Body of pancreas (tissue), 4 donors: Measurements from ENCODE around the gene RIMS4. TPM values are rescaled to one million over a fixed set of nuclear protein-coding genes. Genes with fewer than 3 reads are reported as not detected.

Experiments used
- ATAC-seq: fragments of 150-250 bp; one replicate; pipeline ENCODE4 v1.9.1; 2016
- DNase-seq, 4 donors: peaks; one replicate each; pipeline ENCODE4 v3.0.0-alpha.2; 2019
- H3K27ac ChIP-seq, 4 donors: fragments of 200-600 bp; sonication (generic); 1 replicate in 3 of 4; 2 replicates in 1 of 4; pipeline versions ENCODE4 v1.5.1 to v1.6.1; 2016 to 2019; ENCODE audit warnings: mild to moderate bottlenecking in 1 of 4, mixed read lengths in 1 of 4, moderate library complexity in 1 of 4
- H3K27me3 ChIP-seq, 2 donors: fragments of 200-600 bp; sonication (generic); one replicate each; pipeline ENCODE4 v1.6.0; 2016; ENCODE audit warnings: mild to moderate bottlenecking in 1 of 2
- H3K36me3 ChIP-seq, 2 donors: fragments of 200-600 bp; sonication (generic); replicated peaks in 1 of 2; 2 replicates each; pipeline ENCODE4 v1.5.1; 2016; ENCODE audit warnings: low read depth in 2 of 2; ENCODE audit not compliant: insufficient read depth in 1 of 2
- H3K4me1 ChIP-seq: fragments of 200-600 bp; sonication (generic); one replicate; pipeline ENCODE4 v1.6.0; 2016
- H3K4me3 ChIP-seq, 2 donors: fragments of 200-600 bp; sonication (generic); 1 replicate in 1 of 2; 2 replicates in 1 of 2; pipeline ENCODE4 v1.5.1; 2016 to 2019
- H3K9me3 ChIP-seq, 3 donors: fragments of 200-600 bp; sonication (generic); 1 replicate in 2 of 3; 2 replicates in 1 of 3; pipeline ENCODE4 v1.5.1; 2016
- CTCF ChIP-seq, 7 experiments: fragments of 450-650 bp in 4 of 7; fragments of 200-600 bp in 3 of 7; sonication (generic) in 3 of 7; IDR thresholded peaks; one replicate each; pipeline ENCODE4 v1.5.1; 2016 to 2019; ENCODE audit warnings: antibody characterized with exemption in 7 of 7
- POLR2A ChIP-seq, 3 donors: fragments of 450-650 bp; IDR thresholded peaks; one replicate each; pipeline ENCODE4 v1.6.1; 2016; ENCODE audit warnings: antibody characterized with exemption in 3 of 3, mild to moderate bottlenecking in 2 of 3
- WGBS, 2 donors: methylation state at CpG; one replicate each; pipeline ENCODE4 v1.1.5; 2017; 5-methylcytosine and 5-hydroxymethylcytosine counted together
- intact Hi-C: fragments of 100-400 bp; cut with DNase I; formaldehyde crosslinking; loops from one replicate; pipeline ENCODE4 v1.15.1; 2023
- total RNA-seq, 2 donors: library from RNA; depleted of rRNA; stranded (reverse); fragments of >200 nt; gene quantifications; one replicate each; pipeline ENCODE4 v1.1.0, GENCODE V29; 2016

Gene RIMS4
- total RNA-seq, 2 donors from 2014 or later: 0.26 TPM; not detected in 1

GRCh38 chr20:44732327-44732726 is 78.0 kb downstream of the RIMS4 start:
- Histone ChIP-seq H3K36me3 (no peaks in the 10 kb centered on the region), H3K9me3 (no peaks in the 10 kb centered on the region), H3K27ac (no peak overlapping the region), H3K4me1 (no peaks in the 10 kb centered on the region), H3K4me3 (no peak overlapping the region), H3K27me3 (no peaks in the 10 kb centered on the region)
- WGBS, 2 donors: 39 to 43% methylated on average over 6 of the region's 6 CpGs
- DNase-seq (no peak), ATAC-seq (no peak)
- TF ChIP-seq POLR2A (IDR thresholded peaks at IDR 0.05) (no peak), CTCF (IDR thresholded peaks at IDR 0.05) (no peak)
- intact Hi-C loops: loop anchor here (10.0 kb wide), 1 partner anchor 48 kb away; no protein-coding TSS in a partner anchor

- ATAC-seq (no peak), DNase-seq (no peak)
- WGBS, 2 donors: 63 to 71% methylated on average over 7 to 8 of the region's 8 CpGs
- Histone ChIP-seq H3K27me3 (no peaks in the 10 kb centered on the region), H3K4me3 (no peak overlapping the region), H3K4me1 (no peaks in the 10 kb centered on the region), H3K9me3 (no peaks in the 10 kb centered on the region), H3K36me3 (no peaks in the 10 kb centered on the region), H3K27ac (no peak overlapping the region)
- TF ChIP-seq POLR2A (IDR thresholded peaks at IDR 0.05) (no peak), CTCF (IDR thresholded peaks at IDR 0.05) (no peak)
- intact Hi-C loops: loop anchor here (10.0 kb wide), 1 partner anchor 47 kb away; no protein-coding TSS in a partner anchor
Measured at GRCh38 chr20:44731657-44732056, 78.7 kb downstream of the RIMS4 start.

- TF ChIP-seq CTCF (IDR thresholded peaks at IDR 0.05) (no peak), POLR2A (IDR thresholded peaks at IDR 0.05) (no peak)
- Histone ChIP-seq H3K27me3 (no peaks in the 10 kb centered on the region), H3K4me1 (no peaks in the 10 kb centered on the region), H3K36me3 (no peaks in the 10 kb centered on the region), H3K9me3 (no peaks in the 10 kb centered on the region), H3K27ac (no peak overlapping the region), H3K4me3 (no peak overlapping the region)
- WGBS, 2 donors: 76% methylated on average over 2 of the region's 2 CpGs
- ATAC-seq (no peak), DNase-seq (no peak)
- intact Hi-C loops: loop anchor here (10.0 kb wide), 1 partner anchor 46 kb away; no protein-coding TSS in a partner anchor
Measured at GRCh38 chr20:44730441-44730840, 79.9 kb downstream of the RIMS4 start.

GRCh38 chr20:44728801-44729443 is 81.4 kb downstream of the RIMS4 start:
- peak; percentile 74 for ATAC-seq
- 25 to 30% methylated on average over 9 of the region's 9 CpGs for WGBS, 2 donors
- Histone ChIP-seq H3K36me3 (no peaks in the 10 kb centered on the region), H3K4me3 (no peak overlapping the region), H3K9me3 (no peaks in the 10 kb centered on the region), H3K27ac (no peak overlapping the region), H3K4me1 (no peaks in the 10 kb centered on the region), H3K27me3 (no peaks in the 10 kb centered on the region)
- no peak for TF ChIP-seq CTCF (IDR thresholded peaks at IDR 0.05)
- TF ChIP-seq POLR2A (IDR thresholded peaks at IDR 0.05): no peak
- intact Hi-C loops: no loop called here
- DNase-seq: peak; percentile 26 to 76 (median 48)

- TF ChIP-seq POLR2A (IDR thresholded peaks at IDR 0.05) (no peak), CTCF (IDR thresholded peaks at IDR 0.05) (no peak)
- H3K4me1 ChIP-seq: no peaks in the 10 kb centered on the region
- ATAC-seq (no peak), DNase-seq (no peak)
- no peaks in the 10 kb centered on the region for H3K27me3 ChIP-seq
- H3K36me3 ChIP-seq: no peaks in the 10 kb centered on the region
- H3K9me3 ChIP-seq: no peaks in the 10 kb centered on the region
- WGBS, 2 donors: 80 to 83% methylated on average over 2 of the region's 2 CpGs
- intact Hi-C loops: no loop called here
- H3K4me3 ChIP-seq: no peak overlapping the region
- no peak overlapping the region for H3K27ac ChIP-seq
Measured at GRCh38 chr20:44727651-44728050, 82.7 kb downstream of the RIMS4 start.
